Lung (tissue), 12 donors: ENCODE results near the gene NEB. TPM values are rescaled to one million over a fixed set of nuclear protein-coding genes. Genes with fewer than 3 reads are reported as not detected.
"Not testable (repeated sequence)": the region's sequence is repeated elsewhere in the genome, so short reads cannot be mapped to it uniquely, and the experiment has no call there.

Experiments used
- ATAC-seq: fragments of 200-7000 bp; cut with Tn5 transposase; one replicate; pipeline ENCODE4 v1.9.1; 2020; ENCODE audit warnings: moderate number of reproducible peaks; ENCODE audit not compliant: insufficient read depth, low FRiP score
- DNase-seq, 3 donors: peaks; one replicate each; pipeline ENCODE4 v3.0.0-alpha.2; 2013 to 2017
- H3K27ac ChIP-seq, 2 donors: one replicate each; pipeline ENCODE4 v1.5.1; 2013; ENCODE audit warnings: mild to moderate bottlenecking in 2 of 2, moderate library complexity in 2 of 2, control low read depth in 1 of 2, inconsistent platforms in 1 of 2, low read depth in 1 of 2, low read length in 1 of 2
- H3K27me3 ChIP-seq, 3 donors: one replicate each; pipeline ENCODE4 v1.5.1; 2013; ENCODE audit warnings: low read length in 2 of 3; ENCODE audit not compliant: control insufficient read depth in 3 of 3, insufficient read depth in 3 of 3
- H3K36me3 ChIP-seq, 4 donors: one replicate each; pipeline ENCODE4 v1.5.1; 2013; ENCODE audit warnings: low read length in 4 of 4, mild to moderate bottlenecking in 1 of 4, moderate library complexity in 1 of 4; ENCODE audit not compliant: control insufficient read depth in 4 of 4, insufficient read depth in 4 of 4
- H3K4me1 ChIP-seq, 5 donors: one replicate each; pipeline ENCODE4 v1.5.1; 2013; ENCODE audit warnings: low read length in 5 of 5, mild to moderate bottlenecking in 2 of 5, moderate library complexity in 1 of 5; ENCODE audit not compliant: control insufficient read depth in 5 of 5, insufficient read depth in 5 of 5
- H3K4me3 ChIP-seq: one replicate; pipeline ENCODE4 v1.5.1; 2013; ENCODE audit warnings: mild to moderate bottlenecking, control low read depth, moderate library complexity
- H3K9ac ChIP-seq, 2 donors: one replicate each; pipeline ENCODE4 v1.5.1; 2013; ENCODE audit warnings: low read length in 2 of 2, control low read depth in 1 of 2; ENCODE audit not compliant: insufficient read depth in 1 of 2
- H3K9me3 ChIP-seq, 4 donors: one replicate each; pipeline ENCODE4 v1.5.1; 2013; ENCODE audit warnings: low read length in 3 of 4, mild to moderate bottlenecking in 1 of 4, moderate library complexity in 1 of 4; ENCODE audit not compliant: control insufficient read depth in 4 of 4, insufficient read depth in 3 of 4
- WGBS, 2 donors: extraction: QIAGEN DNeasy Blood & Tissue Kit; methylation state at CpG; one replicate each; pipeline ENCODE4 v1.1.7; 2013; 5-methylcytosine and 5-hydroxymethylcytosine counted together
- polyA plus RNA-seq, 2 donors: library from polyadenylated mRNA; stranded (reverse); fragments of 200-250 nt; gene quantifications; one replicate each; pipeline ENCODE4 v1.2.1, GENCODE V29; 2013
- total RNA-seq, 2 donors: library from RNA; depleted of rRNA in 1 of 2; stranded (reverse); fragments of >200 nt in 1 of 2; gene quantifications; one replicate each; pipeline ENCODE4 v1.2.1, GENCODE V29; 2014 to 2021
- TF ChIP-seq, protein P1 (sequence below): IDR thresholded peaks from 2 replicates; pipeline ENCODE4 v1.5.1; 2012; ENCODE audit warnings: mild to moderate bottlenecking; ENCODE audit errors: control extremely low read depth, extremely low read depth
- donor health status: control.
- donor health status: control.
- donor health status: Bipolar disorder and iron deficiency.
- donor health status: healthy.
- donor health status: DM: yes; HTN: yes; CAD: no.

The NEB gene
- total and polyA plus RNA-seq, 4 donors, result 0.52 to 2.1 (median 1.0) TPM

DNA sequence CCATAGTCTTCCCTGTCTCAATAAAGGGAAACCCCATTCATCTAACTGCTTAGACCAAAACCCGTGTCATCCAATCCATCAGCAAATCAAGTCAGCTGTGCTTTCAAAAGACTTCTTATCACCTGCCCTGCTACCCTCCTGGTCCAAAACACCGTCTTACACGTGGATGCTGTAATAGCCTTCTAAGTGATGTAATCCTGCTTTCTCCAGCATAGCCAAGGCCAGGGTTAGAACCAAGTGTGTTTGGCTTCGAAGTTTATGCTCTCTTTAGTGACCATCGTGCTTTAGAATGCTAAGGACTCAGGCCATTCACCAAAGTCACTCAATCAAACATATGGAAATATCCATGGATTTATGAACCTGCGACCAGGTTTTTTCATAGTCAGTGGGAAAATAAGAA, 25.5 kb downstream of the NEB start:
- WGBS, 2 donors, result 81 to 87% methylated on average over 6 of the region's 6 CpGs
- H3K27ac ChIP-seq, result no peak overlapping the region

DNA sequence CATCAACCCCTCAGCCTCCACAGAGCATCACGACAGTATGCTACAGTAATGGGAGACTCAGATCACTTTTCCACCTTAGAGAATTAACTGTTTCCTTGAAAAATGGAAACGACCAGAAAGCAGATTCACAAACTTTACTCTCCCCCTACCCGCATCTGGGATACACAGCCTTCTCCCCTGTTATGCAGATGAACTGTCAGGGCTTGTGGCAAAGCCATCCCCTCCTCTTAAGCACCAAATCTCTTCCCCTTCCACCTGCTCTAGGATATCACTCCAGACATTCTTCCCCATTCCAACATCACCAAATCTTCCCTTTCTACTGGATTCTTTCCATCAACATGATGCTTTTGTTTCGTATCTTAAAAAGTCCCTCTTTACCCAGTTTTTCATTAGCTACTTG, 26.4 kb downstream of the NEB start:
- WGBS, 2 donors, result 72 to 73% methylated on average over 4 of the region's 4 CpGs
- Histone ChIP-seq H3K36me3 (no peaks in the 10 kb centered on the region), H3K9me3 (no peaks in the 10 kb centered on the region), H3K4me3 (no peak overlapping the region), H3K27me3 (no peaks in the 10 kb centered on the region), H3K4me1 (no peaks in the 10 kb centered on the region), H3K27ac (no peak overlapping the region), H3K9ac (no peak overlapping the region)
- no peak for DNase-seq
- ATAC-seq, result no peak
- TF ChIP-seq, protein P1, sequence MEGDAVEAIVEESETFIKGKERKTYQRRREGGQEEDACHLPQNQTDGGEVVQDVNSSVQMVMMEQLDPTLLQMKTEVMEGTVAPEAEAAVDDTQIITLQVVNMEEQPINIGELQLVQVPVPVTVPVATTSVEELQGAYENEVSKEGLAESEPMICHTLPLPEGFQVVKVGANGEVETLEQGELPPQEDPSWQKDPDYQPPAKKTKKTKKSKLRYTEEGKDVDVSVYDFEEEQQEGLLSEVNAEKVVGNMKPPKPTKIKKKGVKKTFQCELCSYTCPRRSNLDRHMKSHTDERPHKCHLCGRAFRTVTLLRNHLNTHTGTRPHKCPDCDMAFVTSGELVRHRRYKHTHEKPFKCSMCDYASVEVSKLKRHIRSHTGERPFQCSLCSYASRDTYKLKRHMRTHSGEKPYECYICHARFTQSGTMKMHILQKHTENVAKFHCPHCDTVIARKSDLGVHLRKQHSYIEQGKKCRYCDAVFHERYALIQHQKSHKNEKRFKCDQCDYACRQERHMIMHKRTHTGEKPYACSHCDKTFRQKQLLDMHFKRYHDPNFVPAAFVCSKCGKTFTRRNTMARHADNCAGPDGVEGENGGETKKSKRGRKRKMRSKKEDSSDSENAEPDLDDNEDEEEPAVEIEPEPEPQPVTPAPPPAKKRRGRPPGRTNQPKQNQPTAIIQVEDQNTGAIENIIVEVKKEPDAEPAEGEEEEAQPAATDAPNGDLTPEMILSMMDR, result no peak

More for the DNA sequence above, 25.5 kb downstream of the NEB start:
- Histone ChIP-seq H3K27me3 (no peaks in the 10 kb centered on the region), H3K9ac (no peak overlapping the region), H3K9me3 (no peaks in the 10 kb centered on the region), H3K36me3 (no peaks in the 10 kb centered on the region), H3K4me1 (no peaks in the 10 kb centered on the region), H3K4me3 (no peak overlapping the region)
- ATAC-seq, result no peak
- TF ChIP-seq, protein P1, result no peak
- no peak for DNase-seq

DNA sequence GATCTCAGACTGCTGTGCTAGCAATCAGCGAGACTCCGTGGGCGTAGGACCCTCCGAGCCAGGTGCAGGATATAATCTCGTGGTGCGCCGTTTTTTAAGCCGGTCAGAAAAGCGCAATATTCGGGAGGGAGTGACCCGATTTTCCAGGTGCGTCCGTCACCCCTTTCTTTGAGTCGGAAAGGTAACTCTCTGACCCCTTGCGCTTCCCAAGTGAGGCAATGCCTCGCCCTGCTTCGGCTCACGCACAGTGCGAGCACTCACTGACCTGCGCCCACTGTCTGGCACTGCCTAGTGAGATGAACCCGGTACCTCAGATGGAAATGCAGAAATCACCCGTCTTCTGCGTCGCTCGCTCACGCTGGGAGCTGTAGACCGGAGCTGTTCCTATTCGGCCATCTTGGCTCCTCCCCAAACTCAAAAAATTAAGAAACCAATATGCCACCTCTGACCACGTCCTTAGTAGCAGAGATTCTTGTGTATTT, 29.8 kb downstream of the NEB start:
- H3K36me3 ChIP-seq, ATAC-seq, H3K27me3 ChIP-seq, H3K4me1 ChIP-seq, H3K9ac ChIP-seq, H3K27ac ChIP-seq, H3K4me3 ChIP-seq, DNase-seq, H3K9me3 ChIP-seq: not testable (repeated sequence)
- 97% methylated on average over 22 to 25 of the region's 29 CpGs for WGBS, 2 donors

DNA sequence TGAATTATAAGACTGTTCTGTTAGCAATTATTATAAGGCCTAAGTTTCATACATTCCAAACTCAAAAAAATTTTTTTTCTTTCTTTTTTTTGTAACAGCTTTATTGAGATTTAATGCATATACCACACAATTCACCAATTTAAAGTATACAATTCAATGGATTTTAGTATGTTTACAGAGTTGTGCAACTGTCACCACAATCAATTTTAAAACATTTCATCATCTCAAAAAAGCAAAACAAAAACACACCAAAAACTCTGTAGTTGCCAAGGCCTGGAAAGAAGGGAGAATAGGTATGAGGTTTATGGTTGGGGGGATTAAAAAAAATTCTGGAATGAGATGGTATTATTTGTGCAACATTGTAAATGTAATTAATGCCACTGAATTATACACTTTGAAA, 36.1 kb downstream of the NEB start:
- H3K36me3 ChIP-seq, H3K9me3 ChIP-seq: not testable (repeated sequence)

DNA sequence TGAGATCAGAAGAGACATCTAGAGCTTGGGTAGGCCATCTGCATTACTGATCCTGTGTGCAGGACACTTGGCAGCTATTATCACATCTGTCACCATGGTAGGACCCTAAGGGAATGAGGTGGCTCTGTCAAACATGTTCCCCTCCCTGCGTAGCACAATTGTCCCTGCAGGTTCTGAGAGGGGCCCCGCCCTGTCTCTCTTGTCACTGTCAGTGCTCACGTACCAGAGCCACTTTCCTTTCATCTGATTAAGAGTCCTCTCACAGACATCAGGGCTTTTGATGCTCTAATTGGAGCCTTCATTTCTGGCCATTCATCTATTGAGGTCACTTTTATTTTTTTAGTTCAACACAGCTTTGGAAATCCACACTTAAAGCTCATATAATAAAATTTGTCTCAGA, 38.5 kb downstream of the NEB start:
- no peaks in the 10 kb centered on the region for H3K27me3 ChIP-seq
- no peaks in the 10 kb centered on the region for H3K36me3 ChIP-seq
- H3K27ac ChIP-seq, result no peak overlapping the region
- no peak overlapping the region for H3K9ac ChIP-seq
- no peak overlapping the region for H3K4me3 ChIP-seq
- H3K9me3 ChIP-seq, result no peaks in the 10 kb centered on the region
- 84 to 90% methylated on average over 3 of the region's 3 CpGs for WGBS, 2 donors
- no peaks in the 10 kb centered on the region for H3K4me1 ChIP-seq
- DNase-seq, result no peak
- TF ChIP-seq, protein P1, result no peak
- ATAC-seq, result no peak

More for the DNA sequence above, 36.1 kb downstream of the NEB start:
- H3K27me3 ChIP-seq, H3K4me1 ChIP-seq, H3K27ac ChIP-seq, H3K4me3 ChIP-seq, H3K9ac ChIP-seq, ATAC-seq, DNase-seq: not testable (repeated sequence)
